Stimulated activated CD8-positive, alpha-beta memory T cell treated with anti-CD3 and anti-CD28 coated beads, Interleukin-15, amount 100 ng/mL, for 24 hours (primary cell): ENCODE data around the gene SLC25A21.

ENCODE experiments used
- DNase-seq: peaks from one replicate; pipeline ENCODE4 v3.0.0-alpha.2; 2020; ENCODE audit warnings: low read depth

Gene SLC25A21

DNA sequence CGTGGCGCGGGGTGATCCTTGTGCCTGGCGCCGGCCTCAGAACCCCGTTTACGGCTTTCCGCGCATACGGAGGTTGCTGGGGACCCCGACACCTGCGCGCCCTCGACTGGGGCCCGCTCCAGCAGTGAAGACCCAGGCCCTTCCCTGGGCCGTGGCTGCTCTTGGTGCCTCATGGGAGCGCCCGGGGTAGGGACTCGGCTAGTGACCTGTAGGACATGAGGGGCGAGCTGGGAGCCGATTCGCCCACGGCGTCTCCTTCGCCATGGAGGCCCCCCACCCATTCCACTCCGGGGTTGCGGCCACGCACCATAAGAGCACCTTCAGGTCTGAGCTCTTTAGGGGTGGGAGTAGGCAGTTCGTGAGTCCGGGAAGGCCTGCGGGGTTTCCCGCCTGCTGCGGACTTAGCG lies 525.0 kb downstream of the SLC25A21 start:
- DNase-seq, result no peak

DNA sequence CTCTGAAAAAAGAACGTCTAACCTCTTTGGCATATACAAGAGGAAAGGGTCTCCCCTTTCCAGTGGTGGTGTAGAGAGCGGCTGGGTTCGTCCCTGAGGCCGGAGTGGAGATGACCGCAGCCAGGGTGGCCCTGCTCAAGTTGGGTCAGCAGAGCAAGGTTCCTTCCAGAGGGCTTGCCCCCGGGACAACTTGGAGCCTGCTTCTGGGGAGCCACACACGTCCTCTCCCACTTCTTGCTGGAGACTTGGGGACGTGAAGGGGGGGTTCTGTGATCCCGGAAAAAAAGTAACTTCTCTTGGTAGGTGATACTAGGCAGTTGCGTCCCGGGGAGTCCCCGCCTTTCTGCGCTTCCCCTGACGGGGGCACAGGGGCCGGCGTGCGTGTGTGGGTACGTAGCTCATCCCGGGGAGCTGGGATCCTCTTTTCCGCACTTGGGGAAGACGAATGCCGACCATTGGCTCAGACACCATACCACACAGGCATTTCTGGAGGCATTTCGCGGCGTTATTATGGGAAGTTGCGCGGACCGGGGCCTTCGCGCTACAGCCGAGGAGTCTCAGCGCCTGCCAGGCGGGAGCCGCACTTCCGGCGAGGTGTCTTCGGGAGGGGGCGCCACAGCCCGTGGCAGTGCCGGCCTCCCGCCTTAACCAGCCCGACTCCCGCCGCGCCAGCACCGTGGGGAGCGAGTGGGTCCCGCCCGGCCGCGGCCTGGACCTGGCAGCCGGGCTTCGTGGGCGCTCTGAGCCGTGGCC lies 525.6 kb downstream of the SLC25A21 start:
- no peak for DNase-seq

DNA sequence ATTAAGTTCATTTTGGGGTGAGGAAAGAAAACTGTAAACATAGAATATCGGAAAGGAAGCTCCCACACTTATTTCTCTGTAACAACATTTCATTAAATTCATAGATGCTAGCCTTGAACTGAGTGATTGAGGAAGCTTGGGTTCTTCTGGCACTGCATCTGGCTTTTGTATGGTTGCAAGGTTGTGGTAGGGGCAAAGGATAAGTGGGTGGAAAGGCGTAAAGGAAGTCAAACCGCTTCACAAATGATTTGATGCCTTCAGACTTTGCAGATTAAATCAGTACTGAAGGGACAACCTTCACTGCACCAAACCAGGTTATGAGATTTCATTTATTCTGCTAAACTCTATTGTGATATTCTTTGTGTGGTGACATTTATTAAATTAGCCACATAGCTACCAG lies 538.8 kb downstream of the SLC25A21 start:
- no peak for DNase-seq
